HG02885 (cell line): ENCODE results near the gene OGFOD1.
A peak's percentile ranks its signal among the peaks of the same experiment; 100 is the strongest.

Experiments used
- ATAC-seq: cut with Tn5 transposase; IDR thresholded peaks from one replicate; pipeline ENCODE4 v1.9.1; 2021; ENCODE audit warnings: mild to moderate bottlenecking; ENCODE audit not compliant: unreplicated experiment, poor library complexity

Gene OGFOD1

GRCh38 chr16:56519459-56520250, 68.3 kb downstream of the OGFOD1 start, which contains the start of gene BBS2:
TSS of gene BBS2 (minus strand) at chr16:56520024. CDS start at chr16:56519862, 162 bp downstream.
- ATAC-seq: peak; percentile 90

- no peak for ATAC-seq
These were observed 68.9 kb downstream of the OGFOD1 start for GRCh38 chr16:56520251-56520577.

- no peak for ATAC-seq
These were observed 73.9 kb downstream of the OGFOD1 start for GRCh38 chr16:56525236-56525635.
